Kidney (tissue), 14 donors: ENCODE results near the gene CRYBA2. TPM values are rescaled to one million over a fixed set of nuclear protein-coding genes. Genes with fewer than 3 reads are reported as not detected.
A peak's percentile ranks its signal among the peaks of the same experiment; 100 is the strongest.

Experiments used
- DNase-seq, 5 donors: peaks; one replicate each; pipeline ENCODE4 v3.0.0-alpha.2; 2013 to 2020
- FAIRE-seq: peaks from 2 replicates; lab custom pipeline; 2012; peaks lifted over from hg19 to GRCh38; lab: Jason Lieb, UNC
- H3K27ac ChIP-seq, 2 donors: one replicate each; pipeline ENCODE4 v1.7.0; 2013; ENCODE audit warnings: low read depth in 2 of 2, low read length in 2 of 2, inconsistent platforms in 1 of 2
- H3K27me3 ChIP-seq: one replicate; pipeline ENCODE4 v1.7.1; 2013; ENCODE audit warnings: low read length, inconsistent platforms; ENCODE audit not compliant: control insufficient read depth, insufficient read depth
- H3K36me3 ChIP-seq, 3 donors: one replicate each; pipeline versions ENCODE4 v1.7.0 to v1.7.1; 2013; ENCODE audit warnings: low read length in 3 of 3, control low read depth in 1 of 3, inconsistent platforms in 1 of 3; ENCODE audit not compliant: insufficient read depth in 3 of 3, control insufficient read depth in 2 of 3
- H3K4me1 ChIP-seq, 3 donors: one replicate each; pipeline versions ENCODE4 v1.7.0 to v1.7.1; 2013; ENCODE audit warnings: low read length in 3 of 3, inconsistent platforms in 1 of 3, low read depth in 1 of 3; ENCODE audit not compliant: control insufficient read depth in 2 of 3, insufficient read depth in 2 of 3
- H3K4me3 ChIP-seq, 3 donors: one replicate each; pipeline versions ENCODE4 v1.7.0 to v1.8.1; 2013; ENCODE audit warnings: low read length in 3 of 3, control low read depth in 1 of 3, inconsistent platforms in 1 of 3
- H3K9ac ChIP-seq, 3 donors: one replicate each; pipeline versions ENCODE4 v1.7.0 to v1.7.1; 2013; ENCODE audit warnings: low read length in 3 of 3, control low read depth in 1 of 3, inconsistent platforms in 1 of 3
- H3K9me3 ChIP-seq, 3 donors: one replicate each; pipeline versions ENCODE4 v1.7.0 to v1.7.1; 2013; ENCODE audit warnings: low read length in 3 of 3, control low read depth in 1 of 3, inconsistent platforms in 1 of 3; ENCODE audit not compliant: control insufficient read depth in 2 of 3, insufficient read depth in 1 of 3
- intact Hi-C: fragments of 100-400 bp; cut with DNase I; formaldehyde crosslinking; loops from one replicate; pipeline ENCODE4 v1.11.1; 2022
- polyA plus RNA-seq: library from polyadenylated mRNA; stranded (reverse); fragments of 350-450 nt; fragmentation: Illumina TruSeq; extraction: RNeasy Lipid Tissue Mini Kit (QIAGEN cat#74804); gene quantifications from one replicate; pipeline ENCODE4 v1.2.3, GENCODE V29; 2014; ENCODE audit warnings: low read depth, low replicate concordance; ENCODE audit not compliant: insufficient read depth
- total RNA-seq: library from RNA; stranded (reverse); fragmentation: NEBNext Ultra II Directional; extraction: Animal tissue kit (Norgen Biotek cat#: 25700); gene quantifications from one replicate; pipeline ENCODE4 v1.2.1, GENCODE V29; 2021
- TF ChIP-seq, protein P1 (sequence below): IDR thresholded peaks from 3 replicates; pipeline ENCODE4 v1.5.1; 2012; ENCODE audit warnings: mild to moderate bottlenecking, moderate library complexity, borderline replicate concordance; ENCODE audit not compliant: insufficient read depth; ENCODE audit errors: extremely low read depth
- donor health status: control.
- donor health status: control.
- donor health status: control.
- donor health status: control.
- donor health status: control.
- donor health status: DM: yes; HTN: yes; CAD: no.
- donor health status: Normal renal cell carcinoma (clear cell type).

CRYBA2 gene
- total and polyA plus RNA-seq, 2 donors from 2014 or later: not detected

DNA sequence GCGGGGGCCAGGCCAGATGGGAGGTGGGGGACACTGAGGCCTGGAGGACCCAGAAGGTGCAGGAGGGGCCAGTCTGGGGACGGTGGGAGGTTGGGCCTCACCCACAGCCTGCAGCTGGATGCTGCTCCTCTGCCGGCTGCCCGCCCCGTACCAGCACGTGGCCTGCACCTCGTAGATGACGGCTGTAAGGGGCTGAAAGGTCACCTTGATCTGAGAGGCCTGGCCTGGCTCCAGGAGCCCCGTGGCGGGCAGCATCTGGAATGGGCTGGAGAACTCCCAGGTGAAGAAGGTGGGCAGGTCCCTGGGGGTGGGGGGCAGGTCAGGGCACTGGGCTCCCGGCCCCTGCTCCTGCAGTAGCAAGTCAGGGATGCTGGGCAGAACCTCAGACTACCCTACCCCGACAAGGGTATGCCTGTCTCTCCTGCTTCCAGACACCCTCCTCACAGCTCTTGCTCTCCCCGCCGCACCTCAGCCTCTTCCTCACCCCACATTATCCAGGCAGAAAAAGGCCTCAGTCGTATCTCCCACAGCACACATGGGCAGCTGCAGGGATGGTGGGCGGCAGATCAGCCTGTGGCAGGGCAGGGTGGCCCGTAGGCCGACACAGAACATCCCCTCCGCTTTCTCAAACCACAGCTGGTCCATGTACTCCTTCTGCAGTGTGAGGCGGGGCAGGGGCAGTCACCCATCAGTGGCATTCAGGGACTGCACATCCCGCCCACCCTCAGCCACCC is 38.0 kb upstream of the CRYBA2 start:
- no peaks in the 10 kb centered on the region for H3K4me1 ChIP-seq
- H3K9ac ChIP-seq: no peak overlapping the region
- FAIRE-seq (no peak), DNase-seq (peak in 1 of 5 donors; percentile 69)
- no peaks in the 10 kb centered on the region for H3K27me3 ChIP-seq
- H3K27ac ChIP-seq: no peak overlapping the region
- intact Hi-C loops: no loop called here
- no peaks in the 10 kb centered on the region for H3K9me3 ChIP-seq
- TF ChIP-seq, protein P1, sequence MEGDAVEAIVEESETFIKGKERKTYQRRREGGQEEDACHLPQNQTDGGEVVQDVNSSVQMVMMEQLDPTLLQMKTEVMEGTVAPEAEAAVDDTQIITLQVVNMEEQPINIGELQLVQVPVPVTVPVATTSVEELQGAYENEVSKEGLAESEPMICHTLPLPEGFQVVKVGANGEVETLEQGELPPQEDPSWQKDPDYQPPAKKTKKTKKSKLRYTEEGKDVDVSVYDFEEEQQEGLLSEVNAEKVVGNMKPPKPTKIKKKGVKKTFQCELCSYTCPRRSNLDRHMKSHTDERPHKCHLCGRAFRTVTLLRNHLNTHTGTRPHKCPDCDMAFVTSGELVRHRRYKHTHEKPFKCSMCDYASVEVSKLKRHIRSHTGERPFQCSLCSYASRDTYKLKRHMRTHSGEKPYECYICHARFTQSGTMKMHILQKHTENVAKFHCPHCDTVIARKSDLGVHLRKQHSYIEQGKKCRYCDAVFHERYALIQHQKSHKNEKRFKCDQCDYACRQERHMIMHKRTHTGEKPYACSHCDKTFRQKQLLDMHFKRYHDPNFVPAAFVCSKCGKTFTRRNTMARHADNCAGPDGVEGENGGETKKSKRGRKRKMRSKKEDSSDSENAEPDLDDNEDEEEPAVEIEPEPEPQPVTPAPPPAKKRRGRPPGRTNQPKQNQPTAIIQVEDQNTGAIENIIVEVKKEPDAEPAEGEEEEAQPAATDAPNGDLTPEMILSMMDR: no peak
- no peaks in the 10 kb centered on the region for H3K36me3 ChIP-seq
- no peak overlapping the region for H3K4me3 ChIP-seq

DNA sequence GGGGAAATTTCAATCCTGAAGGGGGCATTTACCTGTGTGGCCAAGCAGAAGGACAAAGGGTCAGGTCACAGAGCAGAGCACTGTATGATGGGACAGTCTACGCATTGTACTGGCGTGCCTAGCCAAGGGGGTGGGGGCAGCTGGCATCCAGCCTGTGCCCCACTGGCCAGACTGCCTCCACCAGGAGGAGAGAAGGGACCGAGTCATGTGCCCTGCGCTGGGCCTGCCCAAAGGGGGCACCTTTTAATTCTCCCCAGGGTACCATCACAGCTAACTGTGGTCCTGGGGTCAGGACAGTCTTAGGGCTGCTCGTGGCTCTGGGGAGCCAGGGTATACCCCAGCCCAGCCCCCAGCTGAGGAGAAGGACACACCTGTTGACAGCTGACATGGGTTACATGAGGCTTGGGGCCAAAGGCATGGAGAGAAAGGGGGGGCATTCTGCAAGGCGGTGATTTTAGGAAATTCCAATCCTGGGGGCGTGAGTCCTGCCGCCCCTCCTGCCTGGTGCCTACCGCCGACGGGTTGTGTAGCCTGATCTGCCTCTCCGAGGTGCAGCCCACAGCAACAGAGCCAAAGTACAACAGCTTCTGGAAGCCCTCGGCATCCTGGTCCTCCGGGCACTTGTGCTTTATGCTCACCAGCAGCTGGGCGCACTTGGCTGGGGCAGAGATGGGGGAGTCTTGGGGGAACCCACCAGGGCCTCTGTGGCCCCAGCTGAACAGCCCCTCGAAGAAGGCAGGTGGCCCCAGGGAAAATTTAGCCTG is 37.1 kb upstream of the CRYBA2 start:
- Histone ChIP-seq H3K27me3 (no peaks in the 10 kb centered on the region), H3K4me1 (no peaks in the 10 kb centered on the region), H3K27ac (no peak overlapping the region), H3K9ac (no peak overlapping the region), H3K4me3 (no peak overlapping the region), H3K36me3 (no peaks in the 10 kb centered on the region), H3K9me3 (no peaks in the 10 kb centered on the region)
- intact Hi-C loops: no loop called here
- TF ChIP-seq, protein P1: no peak
- DNase-seq (peak in 1 of 5 donors; percentile 70), FAIRE-seq (no peak)

- Histone ChIP-seq H3K27ac (no peak overlapping the region), H3K9me3 (no peaks in the 10 kb centered on the region), H3K9ac (no peak overlapping the region), H3K4me1 (no peaks in the 10 kb centered on the region), H3K36me3 (no peaks in the 10 kb centered on the region), H3K27me3 (no peaks in the 10 kb centered on the region), H3K4me3 (no peak overlapping the region)
- TF ChIP-seq, protein P1: peak; percentile 93
- FAIRE-seq (no peak), DNase-seq (peak; percentile 81 to 89 (median 84))
- intact Hi-C loops: no loop called here
Measured at GRCh38 chr2:219029829-219030165, 36.6 kb upstream of the CRYBA2 start.
